ENCODE results near the gene NME5. TPM values are rescaled to one million over a fixed set of nuclear protein-coding genes. Genes with fewer than 3 reads are reported as not detected.

The NME5 gene
- total and polyA plus RNA-seq, 9 of the 15 experiments (the other 6 are each of a cell fraction or from before 2014, with no cell fraction given), result not detected

- TF ChIP-seq RERE (CRISPR knock-in tag; IDR thresholded peaks at IDR 0.05; ENCODE audit: borderline replicate concordance) (no peak), MNT (conservative IDR thresholded peaks at IDR 0.05) (peak; percentile 94 to 98), CBFA2T3 (IDR thresholded peaks at IDR 0.05) (no peak), ZNF512 (tag; IDR thresholded peaks at IDR 0.05) (no peak), NFRKB (IDR thresholded peaks at IDR 0.05; ENCODE audit: low read depth) (peak; percentile 98), ZNF311 (CRISPR knock-in tag; IDR thresholded peaks at IDR 0.05) (no peak), TEAD4 (IDR thresholded peaks at IDR 0.05; ENCODE audit: low read length) (peak; percentile 69), TEAD4 (CRISPR knock-in tag; IDR thresholded peaks at IDR 0.05; ENCODE audit: borderline replicate concordance) (no peak), FOS (IDR thresholded peaks at IDR 0.05; ENCODE audit: extremely low read depth, insufficient read length) (peak; percentile 82), SNRNP70 (optimal IDR thresholded peaks at IDR 0.05; ENCODE audit: low read depth, low read length) (no peak), ADNP (tag; IDR thresholded peaks at IDR 0.05) (no peak), ELK1 (CRISPR knock-in tag; IDR thresholded peaks at IDR 0.05) (no peak), HNRNPH1 (optimal IDR thresholded peaks at IDR 0.05; ENCODE audit: low read depth, low read length) (no peak), CREB1 (IDR thresholded peaks at IDR 0.05) (peak; percentile 70), CREB1 (CRISPR knock-in tag; IDR thresholded peaks at IDR 0.05) (peak; percentile 8; the same call in 1 of the 2 replicates), CXXC5 (CRISPR knock-in tag; IDR thresholded peaks at IDR 0.05) (peak; percentile 91), SUPT5H (IDR thresholded peaks at IDR 0.05) (peak; percentile 96), POLR3A (IDR thresholded peaks at IDR 0.05; ENCODE audit: borderline replicate concordance, extremely low read depth, insufficient read depth, insufficient read length) (no peak), POLR2AphosphoS2 (IDR thresholded peaks at IDR 0.05; ENCODE audit: low read length) (peak; percentile 85; the same call in 1 of the 2 replicates)
Observed at GRCh38 chr5:138178516-138179276, 39.5 kb upstream of the NME5 start, which contains the start of the genes BRD8 and KIF20A (continued).
